Liver (tissue), 3 donors: Measurements from ENCODE around the gene SUSD4.

Experiments
- ATF3 ChIP-seq: IDR thresholded peaks from 2 replicates; pipeline ENCODE4 v1.6.1; 2016; ENCODE audit warnings: antibody characterized with exemption
- CTCF ChIP-seq: fragments of 150-350 bp; IDR thresholded peaks from 2 replicates; pipeline ENCODE4 v1.5.1; 2017; ENCODE audit warnings: improper control_type of control experiment, low read depth, low read length; ENCODE audit not compliant: missing input control
- GABPA ChIP-seq, 2 donors: IDR thresholded peaks in 1 of 2; conservative IDR thresholded peaks in 1 of 2; 2 replicates each; pipeline ENCODE4 v1.6.1; 2016; ENCODE audit warnings: antibody characterized with exemption in 2 of 2, mild to moderate bottlenecking in 1 of 2, moderate library complexity in 1 of 2
- JUND ChIP-seq, 2 donors: IDR thresholded peaks; 2 replicates each; pipeline ENCODE4 v1.6.1; 2016; ENCODE audit warnings: antibody characterized with exemption in 2 of 2
- MAX ChIP-seq: IDR thresholded peaks from 2 replicates; pipeline ENCODE4 v1.6.1; 2016; ENCODE audit warnings: antibody characterized with exemption
- RAD21 ChIP-seq, 2 donors: IDR thresholded peaks; 2 replicates each; pipeline ENCODE4 v1.6.1; 2016; ENCODE audit warnings: antibody characterized with exemption in 2 of 2, mild to moderate bottlenecking in 2 of 2
- REST ChIP-seq: IDR thresholded peaks from 2 replicates; pipeline ENCODE4 v1.6.1; 2016; ENCODE audit warnings: antibody characterized with exemption, mild to moderate bottlenecking
- RXRA ChIP-seq, 2 donors: IDR thresholded peaks; 2 replicates each; pipeline ENCODE4 v1.6.1; 2017 to 2018; ENCODE audit warnings: antibody characterized with exemption in 2 of 2, mild to moderate bottlenecking in 1 of 2
- SP1 ChIP-seq: IDR thresholded peaks from 2 replicates; pipeline ENCODE4 v1.6.1; 2018; ENCODE audit warnings: antibody characterized with exemption, mild to moderate bottlenecking
- TAF1 ChIP-seq: conservative IDR thresholded peaks from 2 replicates; pipeline ENCODE4 v1.6.1; 2016; ENCODE audit warnings: antibody characterized with exemption, mild to moderate bottlenecking
- YY1 ChIP-seq: IDR thresholded peaks from 2 replicates; pipeline ENCODE4 v1.6.1; 2016; ENCODE audit warnings: antibody characterized with exemption, mild to moderate bottlenecking
- donor health status: healthy.
- donor health status: healthy.

GRCh38 chr1:223179280-223179679 is 184.7 kb downstream of the SUSD4 start:
- TF ChIP-seq RAD21 (IDR thresholded peaks at IDR 0.05): no peak
- TF ChIP-seq MAX: no peak
- no peak for TF ChIP-seq YY1
- TF ChIP-seq CTCF: no peak
- no peak for TF ChIP-seq RXRA (IDR thresholded peaks at IDR 0.05)
- TF ChIP-seq JUND (IDR thresholded peaks at IDR 0.05): no peak
- TF ChIP-seq ATF3: no peak
- TF ChIP-seq REST: no peak
- no peak for TF ChIP-seq SP1
- TF ChIP-seq GABPA (IDR thresholded peaks at IDR 0.05 in 1 of 2, conservative IDR thresholded peaks at IDR 0.05 in 1 of 2): no peak
- TF ChIP-seq TAF1: no peak
